GM21528 (cell line): Measurements from ENCODE around the gene BCOR.

Experiments
- ATAC-seq: cut with Tn5 transposase; IDR thresholded peaks from one replicate; pipeline ENCODE4 v1.9.1; 2021; ENCODE audit warnings: mild to moderate bottlenecking, moderate library complexity; ENCODE audit not compliant: unreplicated experiment, low FRiP score

Gene BCOR

DNA sequence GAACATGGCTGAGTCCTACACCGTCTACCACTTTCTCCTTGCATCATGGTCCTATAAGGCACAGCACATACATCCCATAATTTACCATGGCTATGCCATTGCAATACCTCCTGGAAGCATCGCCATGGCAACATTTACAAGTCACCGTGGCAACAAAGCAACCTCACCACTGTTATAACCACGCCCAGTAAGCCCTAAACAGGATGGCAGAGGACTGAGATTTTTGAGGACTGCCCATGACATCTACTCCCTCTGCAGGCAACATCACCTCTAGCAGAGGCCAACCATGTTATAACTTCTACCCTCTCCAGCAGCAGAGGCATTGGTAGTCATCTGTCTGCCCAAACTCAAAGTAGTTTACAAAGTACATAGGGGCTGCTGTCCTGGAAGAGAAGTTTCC lies 29.7 kb downstream of the BCOR start:
- ATAC-seq, result no peak

DNA sequence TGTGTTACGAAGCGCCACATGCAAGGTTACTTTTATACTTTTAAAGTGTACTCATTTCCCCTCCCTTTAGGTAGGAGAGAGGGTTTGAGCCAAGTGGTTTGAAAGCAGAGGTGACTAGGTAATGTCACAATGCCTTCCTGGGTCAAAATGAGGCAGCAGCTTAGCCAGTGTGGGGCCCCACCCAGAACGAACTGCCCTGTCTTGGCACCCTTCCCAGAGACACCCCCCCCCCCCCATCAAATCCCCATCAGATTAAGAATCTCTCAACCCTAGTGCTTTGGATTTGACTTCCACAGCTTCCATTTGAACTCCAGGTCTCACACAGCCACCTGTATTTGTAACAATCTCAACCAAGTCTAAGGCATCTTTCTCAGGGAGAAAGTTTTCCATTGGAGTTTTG lies 31.1 kb downstream of the BCOR start:
- ATAC-seq, result no peak

DNA sequence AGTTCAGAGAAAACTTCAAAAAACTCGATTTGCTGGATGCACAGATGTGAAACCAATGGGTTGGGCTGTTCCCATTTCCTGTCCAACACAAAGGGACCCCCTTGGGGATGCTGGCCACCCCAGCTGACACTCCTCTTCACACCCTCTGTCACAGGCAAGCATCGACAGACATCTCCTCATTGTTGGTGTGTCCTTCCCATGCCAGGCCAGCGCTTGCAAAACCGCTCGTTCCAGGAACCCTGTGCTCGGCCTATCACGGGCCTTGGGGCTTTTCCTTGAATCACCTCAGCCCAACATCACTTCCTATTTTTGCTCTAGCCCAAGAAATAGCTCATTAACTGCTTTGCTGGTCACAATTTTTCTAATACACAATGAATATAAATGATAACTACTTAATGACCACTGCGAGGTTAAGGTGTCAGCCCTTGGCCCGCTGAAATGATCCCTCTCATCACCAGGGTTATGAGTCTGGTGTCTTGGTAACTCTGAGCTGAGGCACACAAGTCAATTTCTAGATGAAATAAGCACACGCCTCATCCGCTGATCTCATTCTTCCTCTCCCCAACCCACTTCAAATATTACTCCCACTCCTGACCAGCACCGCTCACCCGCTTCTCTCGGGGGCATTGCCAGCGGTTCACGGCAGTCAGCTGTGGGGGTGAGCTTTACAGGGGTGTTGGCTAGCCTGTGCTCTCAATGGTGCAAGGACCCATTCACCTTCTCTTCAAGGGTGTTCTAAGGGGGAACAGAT lies 32.3 kb downstream of the BCOR start:
- ATAC-seq, result no peak

DNA sequence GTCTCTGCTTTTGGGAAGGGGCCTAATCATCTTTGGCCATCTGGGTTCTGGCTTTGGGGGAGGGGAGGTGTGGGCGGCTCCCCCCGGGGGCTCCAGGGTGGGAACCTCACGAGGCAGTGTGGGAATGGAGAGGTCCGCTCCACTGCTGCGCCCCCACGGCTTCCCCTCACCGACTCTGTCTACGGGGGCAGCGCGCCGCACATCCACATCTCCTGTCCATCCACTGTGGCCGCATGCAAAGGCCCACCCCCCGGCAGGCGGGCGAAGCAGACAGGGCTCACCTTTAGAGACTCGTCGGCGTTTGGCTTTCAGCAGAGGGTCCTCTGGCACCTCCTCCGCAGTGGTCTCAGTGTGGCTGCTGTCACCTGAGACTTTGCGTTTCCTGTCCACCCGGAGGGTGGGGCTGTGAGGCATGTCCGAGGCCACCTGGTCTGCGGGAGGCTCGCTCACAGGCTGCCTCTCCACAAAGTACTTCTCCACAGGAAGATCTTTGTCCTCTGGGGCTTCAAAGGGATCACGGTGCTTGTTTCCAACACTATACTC lies 33.6 kb downstream of the BCOR start:
- ATAC-seq, result no peak

DNA sequence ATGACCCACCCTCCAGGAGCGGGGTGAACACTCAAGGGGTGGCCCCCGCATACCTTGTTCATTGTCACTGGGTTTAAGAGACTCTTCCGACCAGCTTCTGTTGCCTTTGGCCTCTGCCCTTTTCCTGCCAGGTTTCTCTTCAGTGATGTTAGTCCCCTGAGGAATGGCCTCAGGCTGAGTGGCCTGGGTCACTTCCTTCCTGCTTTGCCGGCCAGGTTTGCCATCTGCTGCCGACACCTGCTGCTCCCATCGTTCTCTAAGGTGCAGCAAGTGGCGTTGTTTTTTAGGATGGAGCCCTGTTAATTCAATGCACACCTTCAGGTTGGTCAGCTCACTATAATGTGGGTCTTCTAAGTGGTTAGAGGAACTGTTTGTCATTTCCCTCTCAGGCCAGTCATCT lies 34.2 kb downstream of the BCOR start:
- no peak for ATAC-seq

DNA sequence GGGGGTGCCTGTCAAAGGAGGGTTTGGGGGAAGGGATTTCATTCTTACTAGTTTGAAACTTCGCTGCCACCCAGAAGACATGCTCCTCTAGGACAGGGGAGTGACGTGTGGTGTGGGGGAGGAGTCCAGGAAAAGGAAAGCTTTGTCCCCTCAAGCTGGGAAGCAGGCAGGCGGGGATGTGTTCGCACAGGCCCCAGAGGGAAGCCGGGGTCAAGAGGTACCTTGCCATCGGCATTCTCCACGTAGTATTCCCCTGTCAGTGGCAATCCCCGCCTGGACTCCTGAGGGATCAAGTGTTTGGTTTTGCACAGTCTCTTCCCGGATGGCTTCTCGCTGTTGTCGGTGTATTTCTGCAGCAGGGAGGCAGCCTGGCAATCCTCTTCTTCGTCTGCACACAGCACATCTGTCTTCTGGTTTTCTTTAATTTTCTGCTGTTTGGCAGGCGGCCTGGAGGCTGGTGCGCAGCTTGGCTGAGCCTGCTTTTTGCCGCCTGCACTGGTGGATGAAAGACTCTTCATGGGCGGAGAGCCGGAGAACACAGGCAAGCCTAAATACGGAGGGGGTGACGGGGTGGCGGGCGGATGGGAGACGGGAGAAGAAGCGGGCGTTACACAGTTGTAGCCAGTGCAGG lies 35.1 kb downstream of the BCOR start:
- no peak for ATAC-seq

DNA sequence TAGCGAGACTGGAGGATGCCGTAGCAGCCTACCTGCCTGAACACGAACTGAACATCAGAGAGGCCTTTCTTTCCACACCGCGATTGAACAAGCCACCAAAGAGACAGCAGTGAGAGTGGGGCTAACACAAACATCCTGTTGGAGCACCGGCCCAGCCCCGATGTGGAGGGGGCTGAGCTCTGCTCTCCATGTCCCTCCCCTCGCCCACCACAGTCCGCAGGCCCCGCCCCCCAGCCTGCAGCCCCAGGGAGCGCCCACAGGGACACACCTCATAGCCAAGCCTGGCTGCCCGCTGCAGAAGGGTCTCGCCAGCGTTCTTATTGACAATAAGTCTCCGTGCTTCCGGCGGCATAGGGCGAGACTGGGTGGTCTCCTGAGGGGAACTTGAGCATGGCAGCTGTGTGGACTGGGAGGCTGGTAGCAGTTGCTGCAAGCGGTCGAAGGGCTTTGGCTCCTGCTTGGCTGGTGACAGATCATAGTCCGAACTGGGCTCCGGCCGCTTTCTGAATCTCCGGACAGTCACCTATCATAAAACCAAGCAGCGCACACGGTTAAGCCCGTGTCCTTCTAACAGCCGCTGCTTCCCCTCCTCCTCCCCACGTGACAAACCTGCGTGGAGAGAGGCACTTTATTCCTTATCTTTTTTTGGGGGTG lies 35.8 kb downstream of the BCOR start:
- no peak for ATAC-seq

DNA sequence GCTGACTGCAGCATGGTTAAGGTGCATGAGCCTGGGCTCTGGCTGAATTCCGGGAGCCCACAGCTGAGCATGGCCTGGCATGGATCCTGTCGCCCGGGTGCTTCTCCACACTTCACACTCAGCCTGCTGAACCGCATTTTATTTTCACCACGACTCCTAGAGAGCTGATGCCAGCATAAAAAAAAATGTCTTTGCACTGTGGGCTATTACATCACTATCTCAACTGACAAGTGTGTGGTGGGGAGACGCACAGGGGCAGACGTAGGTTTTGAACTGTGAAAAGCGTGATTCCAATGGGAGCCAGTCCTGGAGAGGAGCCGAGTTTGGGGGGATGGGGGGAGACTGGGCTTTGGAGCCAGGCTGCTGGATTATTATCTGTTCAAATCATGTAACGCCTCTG lies 36.8 kb downstream of the BCOR start:
- no peak for ATAC-seq

DNA sequence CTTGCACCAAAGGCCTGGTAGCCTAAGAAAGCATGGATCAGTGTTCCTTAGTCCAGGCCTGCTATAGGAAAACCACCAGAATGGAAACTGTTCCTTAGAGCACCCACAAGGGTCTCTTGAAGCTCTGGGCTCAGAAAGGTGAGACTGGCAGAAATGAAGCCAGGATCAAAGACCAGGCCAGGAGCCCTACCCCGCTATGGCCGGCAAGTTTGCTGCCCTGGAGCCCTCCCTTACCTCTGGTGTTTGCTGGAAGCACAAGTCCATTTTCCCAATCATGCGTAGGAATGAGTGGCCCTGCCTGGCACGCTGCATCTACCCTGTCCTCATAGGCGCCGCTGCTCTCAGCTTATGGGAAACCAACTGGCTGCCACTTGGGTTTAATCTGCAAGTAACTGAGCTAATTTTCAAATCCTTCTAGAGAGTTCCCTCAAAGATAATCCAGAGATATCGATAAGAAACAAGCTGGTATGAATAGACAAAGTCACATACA lies 37.4 kb downstream of the BCOR start:
- ATAC-seq, result no peak

DNA sequence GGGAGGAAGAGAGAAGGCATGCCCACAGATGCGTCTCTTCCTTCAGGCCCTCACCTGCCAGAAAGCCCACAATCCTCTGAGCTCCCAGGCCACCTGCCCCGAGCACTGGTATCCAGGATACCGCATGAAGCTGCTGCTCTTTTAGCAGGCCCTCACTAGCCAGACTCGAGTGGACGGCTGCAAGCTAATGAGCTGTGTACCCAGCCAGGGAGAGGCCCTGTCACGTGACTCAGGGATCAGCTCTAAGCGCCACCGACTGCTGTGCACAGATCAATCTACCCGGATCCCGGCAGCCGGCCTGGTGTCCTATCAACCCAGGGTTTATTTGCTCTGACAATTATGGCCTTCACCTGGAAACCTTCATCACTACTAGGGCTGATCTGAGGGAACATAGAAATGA lies 39.0 kb downstream of the BCOR start:
- no peak for ATAC-seq

DNA sequence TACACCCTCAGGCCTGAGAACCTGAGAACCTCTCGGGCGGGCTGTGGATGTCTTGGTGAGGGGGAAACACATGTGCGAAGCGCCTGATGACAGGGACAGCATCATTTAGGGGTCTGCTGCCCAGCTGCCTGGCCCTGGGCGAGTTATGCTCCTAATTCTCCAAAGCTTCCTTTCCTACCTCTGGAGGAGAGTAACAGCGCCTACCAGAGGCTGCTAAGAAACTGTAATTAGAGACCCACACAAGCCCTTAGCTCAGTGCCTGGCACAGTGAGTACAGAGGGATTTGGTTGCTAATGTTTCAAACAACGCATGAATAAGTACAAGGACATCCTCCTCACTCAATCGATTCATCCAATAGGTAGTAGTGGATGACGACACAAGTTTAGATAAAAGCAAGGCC lies 40.4 kb downstream of the BCOR start:
- no peak for ATAC-seq

DNA sequence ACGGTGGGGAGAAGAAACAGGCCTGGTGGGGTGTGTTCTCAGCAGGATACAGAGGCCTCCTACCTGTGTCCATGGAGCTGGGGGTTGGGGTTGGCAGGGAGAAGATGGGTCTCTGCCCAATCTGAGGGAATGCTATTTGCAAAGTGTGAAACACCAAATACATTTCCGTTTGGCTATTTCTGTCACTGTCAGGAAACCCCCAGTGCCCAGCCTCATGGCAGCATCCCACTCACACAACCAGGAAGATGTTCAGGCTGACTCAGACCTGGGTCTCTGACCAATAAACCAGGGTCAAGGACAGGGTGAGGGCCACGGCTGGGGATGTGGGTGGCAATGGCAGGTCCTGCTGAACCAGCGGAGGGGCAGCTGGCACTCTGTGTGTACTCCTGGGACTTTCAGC lies 41.3 kb downstream of the BCOR start:
- ATAC-seq, result no peak

DNA sequence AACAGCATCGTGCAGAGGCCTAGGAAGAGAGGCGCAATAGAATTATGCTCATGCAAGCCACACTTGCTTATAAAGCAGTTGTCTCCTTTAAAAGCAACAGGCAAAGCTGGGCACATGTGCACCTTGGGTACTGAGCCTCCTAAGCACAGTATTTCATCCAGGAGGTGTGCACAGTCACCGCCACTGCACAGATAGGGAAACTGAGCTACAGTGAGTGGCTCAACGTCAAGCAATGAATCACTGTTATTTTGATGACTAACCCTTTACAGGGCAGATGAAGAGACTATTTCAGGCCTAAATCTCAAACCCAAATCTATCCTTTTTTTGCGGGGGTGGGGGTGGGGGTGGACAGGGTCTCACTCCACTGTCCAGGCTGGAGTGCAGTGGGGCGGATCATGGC lies 42.3 kb downstream of the BCOR start:
- no peak for ATAC-seq

DNA sequence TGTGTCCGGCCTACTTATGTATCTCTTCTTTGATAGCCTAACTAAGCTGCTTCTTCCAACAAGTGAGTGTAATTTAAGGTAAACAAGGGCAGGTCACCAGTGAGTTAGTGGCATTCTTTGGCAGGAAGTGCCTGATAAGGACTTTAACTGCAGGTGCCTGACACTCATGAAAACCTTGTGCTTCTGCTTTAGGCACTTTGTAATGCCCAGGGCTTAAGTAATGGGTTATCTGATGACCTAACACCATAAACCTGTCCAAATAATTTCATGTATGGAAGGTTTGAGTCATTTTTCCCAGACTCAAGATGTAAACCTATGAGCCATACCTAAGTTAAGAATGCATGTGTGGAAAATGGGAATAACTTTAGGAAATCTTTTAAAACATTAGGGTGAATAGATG lies 43.0 kb downstream of the BCOR start:
- no peak for ATAC-seq

DNA sequence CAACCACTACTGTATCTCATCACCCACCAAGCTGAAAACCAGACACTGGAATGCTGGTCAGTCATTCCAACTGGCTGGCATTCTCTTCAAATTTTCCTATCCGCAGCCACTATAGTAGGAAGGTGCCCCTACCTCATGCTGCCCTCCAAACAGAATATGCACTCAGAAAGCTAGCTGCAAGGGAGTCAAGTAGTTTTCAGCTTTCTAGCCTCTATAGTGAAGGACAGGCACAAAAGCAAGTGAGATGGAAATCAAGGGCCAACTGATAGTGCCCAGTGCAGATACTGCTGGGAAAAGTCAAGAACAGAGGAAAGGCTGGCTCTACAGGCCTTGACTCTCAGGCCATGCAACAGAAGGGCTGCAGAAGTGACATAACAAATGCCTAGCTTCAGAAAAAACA lies 47.2 kb downstream of the BCOR start:
- no peak for ATAC-seq

DNA sequence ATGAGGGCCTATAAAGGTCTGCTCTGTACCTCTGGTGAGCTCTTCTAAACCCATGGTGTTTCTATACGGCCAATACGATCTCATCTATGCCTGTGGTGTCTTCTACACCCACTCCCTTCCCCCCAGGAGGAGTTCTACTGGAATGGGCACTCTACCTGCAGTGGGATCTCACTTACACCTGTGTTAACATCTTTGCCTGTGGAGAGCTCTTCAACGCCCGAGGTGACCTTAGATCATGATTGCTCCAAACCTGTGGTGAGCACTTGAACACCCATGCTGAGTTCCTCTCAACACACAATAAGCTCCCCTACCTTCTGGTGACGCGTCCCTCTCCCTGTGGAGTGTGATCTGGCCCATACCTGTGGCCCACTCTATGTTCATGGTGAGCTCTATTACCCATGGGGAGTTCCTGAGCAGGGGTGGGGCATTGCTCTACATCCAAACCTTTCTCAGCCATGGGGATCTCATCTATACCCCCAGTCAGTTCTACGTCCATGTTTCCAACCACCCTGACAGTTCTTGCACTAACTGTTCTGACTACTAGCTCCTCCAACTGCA lies 48.6 kb downstream of the BCOR start:
- ATAC-seq, result no peak

DNA sequence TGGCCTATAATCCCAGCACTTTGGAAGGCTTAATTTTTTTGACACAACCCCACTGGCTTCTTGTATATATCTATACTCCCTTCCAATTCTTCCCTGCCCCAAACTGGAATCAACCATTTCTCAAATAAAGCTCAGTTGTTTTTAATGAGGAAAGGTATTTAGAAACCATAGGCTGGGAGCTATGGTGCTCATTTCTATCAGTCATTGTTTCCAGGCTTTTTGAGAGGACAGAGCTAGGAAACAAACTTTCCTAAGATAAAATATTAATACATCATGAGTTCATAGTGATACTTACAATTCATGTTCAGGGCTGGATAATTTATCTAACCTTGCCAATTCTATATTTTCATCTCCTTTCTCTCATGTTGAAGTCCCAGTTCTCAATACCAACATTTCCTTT lies 50.3 kb downstream of the BCOR start:
- no peak for ATAC-seq

DNA sequence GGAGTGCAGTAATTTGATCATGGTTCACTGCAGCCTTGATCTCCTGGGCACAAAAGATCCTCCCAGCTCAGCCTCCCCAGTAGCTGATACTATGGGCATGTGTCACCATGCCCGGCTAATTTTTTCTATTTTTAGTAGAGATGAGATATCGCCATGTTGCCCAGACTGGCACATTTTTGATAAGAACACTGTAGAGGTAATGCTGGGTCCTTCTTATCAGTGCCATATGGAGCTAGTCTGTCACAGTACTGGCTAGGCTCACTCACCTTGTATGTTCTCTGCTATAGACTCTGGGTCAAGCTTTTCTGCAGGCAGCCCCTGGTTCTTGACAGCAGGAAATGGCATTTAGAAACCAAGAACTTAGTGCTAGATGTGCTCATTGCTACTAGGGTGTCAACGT lies 53.9 kb downstream of the BCOR start:
- no peak for ATAC-seq

DNA sequence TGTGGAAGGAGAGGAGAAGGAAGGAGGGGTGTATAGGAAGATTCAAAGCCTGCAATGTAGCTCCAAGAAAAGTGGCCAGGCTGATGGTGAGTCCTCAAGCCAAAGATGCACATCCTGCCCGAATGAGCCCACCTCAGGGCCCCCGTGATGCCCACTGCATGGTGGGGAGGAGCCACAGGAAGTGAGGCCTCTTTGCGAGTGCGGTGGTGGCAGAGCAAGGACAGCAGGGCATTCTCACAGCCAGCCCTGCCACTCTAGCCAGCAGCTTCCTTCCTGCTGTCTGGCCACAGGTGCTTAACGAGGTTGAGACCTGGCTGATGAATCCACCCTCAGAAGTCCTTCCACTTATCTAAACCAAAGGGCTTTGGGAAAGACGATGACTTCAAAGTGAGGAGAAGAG lies 55.8 kb downstream of the BCOR start:
- no peak for ATAC-seq

DNA sequence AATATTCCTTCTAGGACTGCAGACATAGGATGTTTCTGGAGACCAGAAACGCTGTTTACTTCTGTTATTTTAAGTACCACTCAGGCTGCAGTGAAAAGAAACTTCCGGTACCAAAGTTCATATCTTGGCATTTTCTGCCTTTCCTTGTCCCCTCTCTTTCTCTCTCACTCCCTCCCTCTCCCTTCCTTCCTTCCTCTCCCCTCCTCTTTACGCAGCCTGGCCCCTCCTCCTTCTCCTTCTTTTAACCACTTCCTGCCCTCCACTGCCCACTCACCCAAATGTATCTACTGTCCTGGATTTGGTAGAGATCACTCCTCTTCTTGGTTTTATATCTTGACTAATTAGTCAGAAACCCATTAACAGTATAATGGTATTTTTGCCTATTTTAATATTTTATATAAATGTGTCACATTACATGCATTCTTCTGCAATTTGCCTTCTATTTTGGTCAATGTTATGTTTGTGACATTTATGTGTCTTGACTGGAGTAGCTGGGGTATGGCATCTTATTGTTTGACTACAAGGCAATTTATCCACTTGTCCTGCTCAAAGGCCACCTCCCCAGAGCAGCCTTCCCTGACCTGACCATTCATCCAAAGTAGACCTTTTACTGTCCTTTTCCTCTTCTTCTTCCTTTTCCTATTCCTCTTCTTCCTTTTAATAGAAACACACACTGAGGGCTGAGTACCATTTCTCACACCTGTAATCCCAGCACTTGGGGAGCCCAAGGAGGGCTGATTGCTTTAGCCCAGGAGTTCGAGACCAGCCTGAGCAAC lies 56.9 kb downstream of the BCOR start:
- ATAC-seq, result no peak

DNA sequence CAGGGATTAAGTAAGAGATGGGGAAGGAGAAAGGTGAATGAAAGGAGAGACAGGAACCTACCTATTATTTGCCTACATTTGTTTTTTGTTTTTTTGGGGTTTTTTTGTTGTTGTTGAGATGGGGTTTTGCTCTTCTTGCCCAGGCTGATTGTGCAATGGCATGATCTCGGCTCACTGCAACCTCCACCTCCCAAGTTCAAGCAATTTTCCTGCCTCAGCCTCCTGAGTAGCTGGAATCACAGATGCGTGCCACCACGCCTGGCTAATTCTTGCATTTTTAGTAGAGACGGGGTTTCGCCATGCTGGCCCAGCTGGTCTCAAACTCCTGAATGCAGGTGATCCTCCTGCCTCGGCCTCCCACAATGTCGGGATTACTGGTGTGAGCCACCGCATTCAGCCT lies 57.9 kb downstream of the BCOR start:
- ATAC-seq, result no peak
